NCI-H1436 treated with DMSO at 0.1 percent for 48 hours (cell line): ENCODE results near the gene PTPRN2.
"Not testable (repeated sequence)": the region's sequence is repeated elsewhere in the genome, so short reads cannot be mapped to it uniquely, and the experiment has no call there.

Experiments used
- DNase-seq: peaks from one replicate; lab custom pipeline; 2025; lab: John Stamatoyannopoulos, UW

The PTPRN2 gene

GRCh38 chr7:158051776-158052175 lies 535.8 kb downstream of the PTPRN2 start:
- no peak for DNase-seq

GRCh38 chr7:158050978-158051651 lies 536.5 kb downstream of the PTPRN2 start:
- no peak for DNase-seq

GRCh38 chr7:158050441-158050977 lies 537.1 kb downstream of the PTPRN2 start:
- no peak for DNase-seq

- DNase-seq: no peak
Observed at GRCh38 chr7:158049271-158049670, 538.4 kb downstream of the PTPRN2 start.

GRCh38 chr7:158048569-158048968 lies 539.1 kb downstream of the PTPRN2 start:
- DNase-seq: no peak

- no peak for DNase-seq
Observed at GRCh38 chr7:158047391-158048059, 540.1 kb downstream of the PTPRN2 start.

GRCh38 chr7:158046246-158046645 lies 541.4 kb downstream of the PTPRN2 start:
- not testable (repeated sequence) for DNase-seq

GRCh38 chr7:158044482-158044823 lies 543.2 kb downstream of the PTPRN2 start:
- DNase-seq: no peak

GRCh38 chr7:158043551-158044481 lies 543.8 kb downstream of the PTPRN2 start:
- no peak for DNase-seq

- DNase-seq: no peak
Observed at GRCh38 chr7:158042156-158042880, 545.3 kb downstream of the PTPRN2 start.

GRCh38 chr7:158040199-158040598 lies 547.4 kb downstream of the PTPRN2 start:
- no peak for DNase-seq

GRCh38 chr7:158039270-158039669 lies 548.4 kb downstream of the PTPRN2 start:
- no peak for DNase-seq

- no peak for DNase-seq
Observed at GRCh38 chr7:158037211-158037610, 550.4 kb downstream of the PTPRN2 start.

GRCh38 chr7:158035343-158035742 lies 552.3 kb downstream of the PTPRN2 start:
- DNase-seq: no peak

- DNase-seq: no peak
Observed at GRCh38 chr7:158034571-158034970, 553.1 kb downstream of the PTPRN2 start.

GRCh38 chr7:158033925-158034324 lies 553.7 kb downstream of the PTPRN2 start:
- DNase-seq: not testable (repeated sequence)

GRCh38 chr7:158033196-158033595 lies 554.4 kb downstream of the PTPRN2 start:
- no peak for DNase-seq

- DNase-seq: no peak
Observed at GRCh38 chr7:158032561-158033115, 555.0 kb downstream of the PTPRN2 start.

GRCh38 chr7:158031867-158032308 lies 555.7 kb downstream of the PTPRN2 start:
- no peak for DNase-seq

GRCh38 chr7:158030566-158030965 lies 557.1 kb downstream of the PTPRN2 start:
- DNase-seq: no peak

GRCh38 chr7:158030071-158030470 lies 557.6 kb downstream of the PTPRN2 start:
- no peak for DNase-seq
